B cell (primary cell): Measurements from ENCODE around the gene C1QTNF12.

Experiments used
- EZH2 ChIP-seq: IDR thresholded peaks from 2 replicates; pipeline ENCODE4 v1.6.1; 2012; ENCODE audit warnings: borderline replicate concordance, low read depth, mild to moderate bottlenecking, moderate library complexity, low read length; ENCODE audit not compliant: insufficient read depth, poor library complexity, severe bottlenecking
- TF ChIP-seq, protein P1 (sequence below): fragments of 200-600 bp; IDR thresholded peaks from one replicate; pipeline ENCODE4 v1.8.0; 2022; ENCODE audit warnings: antibody characterized with exemption, mild to moderate bottlenecking

DNA sequence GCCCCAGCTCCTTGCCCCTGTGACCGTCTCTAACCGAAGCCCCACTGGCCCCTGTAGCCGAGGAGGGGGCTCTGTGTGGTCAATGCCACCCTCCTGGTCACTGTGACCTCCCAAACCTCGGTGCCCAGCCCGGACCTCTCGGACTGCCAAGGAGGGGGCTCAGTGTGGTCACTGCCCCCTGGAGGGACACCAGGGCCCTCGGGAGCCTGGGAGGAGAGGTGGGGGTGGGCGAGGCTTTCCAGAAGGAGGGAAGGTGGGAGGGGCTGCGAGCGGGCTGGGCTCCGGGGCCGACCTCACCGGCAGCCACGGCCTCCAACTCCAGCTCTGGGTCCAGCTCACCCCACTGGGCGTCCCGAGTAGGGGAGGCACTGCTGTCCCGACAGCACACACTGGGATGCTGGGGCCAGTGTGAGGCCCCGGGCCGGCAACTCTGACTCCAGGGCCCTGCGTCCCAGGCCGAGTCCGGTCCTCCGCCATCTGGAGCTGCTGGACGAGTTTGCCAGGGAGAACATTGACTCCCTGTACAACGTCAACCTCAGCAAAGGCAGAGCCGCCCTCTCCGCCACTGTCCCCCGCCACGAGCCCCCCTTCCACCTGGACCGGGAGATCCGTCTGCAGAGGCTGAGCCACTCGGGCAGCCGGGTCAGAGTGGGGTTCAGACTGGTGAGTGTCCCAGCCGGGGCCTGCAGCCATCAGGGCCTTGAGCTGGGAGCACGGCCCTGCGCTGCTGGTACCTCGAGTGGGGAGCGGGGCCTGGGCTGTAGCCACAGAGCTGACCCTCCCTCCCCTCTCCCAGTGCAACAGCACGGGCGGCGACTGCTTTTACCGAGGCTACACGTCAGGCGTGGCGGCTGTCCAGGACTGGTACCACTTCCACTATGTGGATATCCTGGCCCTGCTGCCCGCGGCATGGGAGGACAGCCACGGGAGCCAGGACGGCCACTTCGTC is 40.1 kb upstream of the C1QTNF12 start:
- TF ChIP-seq, protein P1, sequence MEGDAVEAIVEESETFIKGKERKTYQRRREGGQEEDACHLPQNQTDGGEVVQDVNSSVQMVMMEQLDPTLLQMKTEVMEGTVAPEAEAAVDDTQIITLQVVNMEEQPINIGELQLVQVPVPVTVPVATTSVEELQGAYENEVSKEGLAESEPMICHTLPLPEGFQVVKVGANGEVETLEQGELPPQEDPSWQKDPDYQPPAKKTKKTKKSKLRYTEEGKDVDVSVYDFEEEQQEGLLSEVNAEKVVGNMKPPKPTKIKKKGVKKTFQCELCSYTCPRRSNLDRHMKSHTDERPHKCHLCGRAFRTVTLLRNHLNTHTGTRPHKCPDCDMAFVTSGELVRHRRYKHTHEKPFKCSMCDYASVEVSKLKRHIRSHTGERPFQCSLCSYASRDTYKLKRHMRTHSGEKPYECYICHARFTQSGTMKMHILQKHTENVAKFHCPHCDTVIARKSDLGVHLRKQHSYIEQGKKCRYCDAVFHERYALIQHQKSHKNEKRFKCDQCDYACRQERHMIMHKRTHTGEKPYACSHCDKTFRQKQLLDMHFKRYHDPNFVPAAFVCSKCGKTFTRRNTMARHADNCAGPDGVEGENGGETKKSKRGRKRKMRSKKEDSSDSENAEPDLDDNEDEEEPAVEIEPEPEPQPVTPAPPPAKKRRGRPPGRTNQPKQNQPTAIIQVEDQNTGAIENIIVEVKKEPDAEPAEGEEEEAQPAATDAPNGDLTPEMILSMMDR, result no peak
- no peak for TF ChIP-seq EZH2
